SK-N-SH (cell line): Measurements from ENCODE around the gene CYP27C1. TPM values are rescaled to one million over a fixed set of nuclear protein-coding genes. Genes with fewer than 3 reads are reported as not detected.

Experiments
- CTCF ChIA-PET: fragments of 300-600, 350-600 bp; formaldehyde crosslinking; extraction: SDS; loops from one replicate; lab custom pipeline; 2021; lab: Yijun Ruan, JAX
- POLR2A ChIA-PET: fragments of 350-600 bp; sonication (Branson Sonifier 250); formaldehyde crosslinking; extraction: SDS; loops from one replicate; lab custom pipeline; 2020; ENCODE audit warnings: antibody characterized with exemption, inconsistent platforms; lab: Yijun Ruan, JAX
- DNase-seq: peaks from one replicate; pipeline ENCODE4 v3.0.0; 2012
- H2AFZ ChIP-seq: fragments of 200-600 bp; sonication (generic); 2 replicates; pipeline ENCODE4 v1.8.1; 2016; ENCODE audit warnings: antibody characterized with exemption, mild to moderate bottlenecking, low read depth
- H3F3A ChIP-seq: fragments of 200-600 bp; sonication (generic); replicated peaks from 2 replicates; pipeline ENCODE3; 2016; ENCODE audit warnings: antibody characterized with exemption, mild to moderate bottlenecking; ENCODE audit not compliant: insufficient read depth
- H3K27ac ChIP-seq, 2 experiments: fragments of 200-500 bp in 1 of 2; fragments of 200-600 bp in 1 of 2; sonication (Bioruptor generic) in 1 of 2; sonication (generic), shearing (Covaris generic) in 1 of 2; 2 replicates each; pipeline versions ENCODE4 v1.5.1 to v1.6.1; 2014 to 2016; ENCODE audit warnings: low read depth in 2 of 2, inconsistent platforms in 1 of 2, low read length in 1 of 2, mild to moderate bottlenecking in 1 of 2, mixed read lengths in 1 of 2
- H3K27me3 ChIP-seq: fragments of 200-600 bp; sonication (generic), shearing (Covaris generic); 2 replicates; pipeline ENCODE4 v1.6.1; 2016; ENCODE audit warnings: mixed run types; ENCODE audit not compliant: insufficient read depth
- H3K36me3 ChIP-seq, 2 experiments: fragments of 200-500 bp in 1 of 2; fragments of 200-600 bp in 1 of 2; sonication (Bioruptor generic) in 1 of 2; sonication (generic) in 1 of 2; replicated peaks in 1 of 2; 2 replicates each; pipeline versions ENCODE3 to v1.5.1; 2014 to 2016; ENCODE audit warnings: low read length in 1 of 2, mild to moderate bottlenecking in 1 of 2; ENCODE audit not compliant: insufficient read depth in 2 of 2, control insufficient read depth in 1 of 2
- H3K4me1 ChIP-seq, 2 experiments: fragments of 200-500 bp in 1 of 2; fragments of 200-600 bp in 1 of 2; sonication (Bioruptor generic) in 1 of 2; sonication (generic), shearing (Covaris generic) in 1 of 2; 2 replicates each; pipeline versions ENCODE4 v1.5.1 to v1.6.1; 2014 to 2016; ENCODE audit warnings: low read depth in 1 of 2, low read length in 1 of 2, mixed run types in 1 of 2; ENCODE audit not compliant: insufficient read depth in 2 of 2, control insufficient read depth in 1 of 2
- H3K4me2 ChIP-seq: fragments of 200-600 bp; sonication (generic), shearing (Covaris generic); 2 replicates; pipeline ENCODE4 v1.6.1; 2017; ENCODE audit warnings: mixed run types
- H3K4me3 ChIP-seq, 2 experiments: fragments of 200-500 bp in 1 of 2; fragments of 200-600 bp in 1 of 2; sonication (Bioruptor generic) in 1 of 2; sonication (generic), shearing (Covaris generic) in 1 of 2; 2 replicates each; pipeline versions ENCODE4 v1.5.1 to v1.8.1; 2014 to 2016; ENCODE audit warnings: low read depth in 2 of 2, inconsistent platforms in 1 of 2, low read length in 1 of 2, mild to moderate bottlenecking in 1 of 2, mixed read lengths in 1 of 2, moderate library complexity in 1 of 2
- H3K79me2 ChIP-seq: fragments of 200-600 bp; sonication (generic); 2 replicates; pipeline ENCODE4 v1.8.1; 2017; ENCODE audit warnings: mild to moderate bottlenecking; ENCODE audit not compliant: insufficient read depth
- H3K9ac ChIP-seq: fragments of 200-600 bp; sonication (generic); 2 replicates; pipeline ENCODE4 v1.6.1; 2017; ENCODE audit warnings: mixed run types
- H3K9me2 ChIP-seq: fragments of 200-600 bp; sonication (generic); 2 replicates; pipeline ENCODE4 v1.6.1; 2017; ENCODE audit warnings: mixed run types
- H3K9me3 ChIP-seq: fragments of 200-600 bp; sonication (generic); 2 replicates; pipeline ENCODE4 v1.6.1; 2017; ENCODE audit warnings: mixed run types, mild to moderate bottlenecking, moderate library complexity
- H4K20me1 ChIP-seq: fragments of 200-600 bp; sonication (generic); 2 replicates; pipeline ENCODE4 v1.6.1; 2017; ENCODE audit warnings: mild to moderate bottlenecking, mixed run types; ENCODE audit not compliant: insufficient read depth
- CTCF ChIP-seq: fragments of 200-600 bp; sonication (generic); IDR thresholded peaks from 2 replicates; pipeline ENCODE4 v1.6.1; 2017; ENCODE audit warnings: antibody characterized with exemption, mild to moderate bottlenecking, moderate library complexity
- EP300 ChIP-seq, 2 experiments: IDR thresholded peaks; 2 replicates each; pipeline versions ENCODE4 v1.4.0 to v1.6.1; 2012; ENCODE audit warnings: borderline replicate concordance in 1 of 2, low read depth in 1 of 2, low read length in 1 of 2
- FOSL2 ChIP-seq: IDR thresholded peaks from 2 replicates; pipeline ENCODE4 v1.4.0; 2012; ENCODE audit warnings: low read depth, mild to moderate bottlenecking, moderate library complexity, borderline replicate concordance
- FOXJ3 ChIP-seq: sonication (generic); formaldehyde crosslinking; IDR thresholded peaks from 2 replicates; pipeline ENCODE4 v1.5.1; 2020; ENCODE audit warnings: mild to moderate bottlenecking, missing genetic modification reagents
- FOXM1 ChIP-seq: IDR thresholded peaks from 2 replicates; pipeline ENCODE4 v1.4.0; 2012; ENCODE audit warnings: low read depth, mild to moderate bottlenecking
- GABPA ChIP-seq: IDR thresholded peaks from 2 replicates; pipeline ENCODE4 v1.4.0; 2012; ENCODE audit warnings: low read depth, mild to moderate bottlenecking
- GATA2 ChIP-seq: sonication (generic); formaldehyde crosslinking; IDR thresholded peaks from 2 replicates; pipeline ENCODE4 v1.5.0; 2020; ENCODE audit warnings: mild to moderate bottlenecking, missing genetic modification reagents
- JUND ChIP-seq: IDR thresholded peaks from 2 replicates; pipeline ENCODE4 v1.4.0; 2012
- NFIC ChIP-seq: IDR thresholded peaks from 2 replicates; pipeline ENCODE4 v1.4.0; 2012; ENCODE audit warnings: borderline replicate concordance
- RAD21 ChIP-seq: IDR thresholded peaks from 2 replicates; pipeline ENCODE4 v1.6.1; 2012; ENCODE audit warnings: mild to moderate bottlenecking, low read length
- REST ChIP-seq: IDR thresholded peaks from 2 replicates; pipeline ENCODE4 v1.6.1; 2012; ENCODE audit warnings: mild to moderate bottlenecking, low read depth, low read length, moderate library complexity
- RXRA ChIP-seq: IDR thresholded peaks from 2 replicates; pipeline ENCODE4 v1.4.0; 2012; ENCODE audit warnings: low read depth, mild to moderate bottlenecking, borderline replicate concordance
- SIN3A ChIP-seq: IDR thresholded peaks from 2 replicates; pipeline ENCODE4 v1.6.1; 2012; ENCODE audit warnings: low read depth, mild to moderate bottlenecking, low read length, moderate library complexity, borderline replicate concordance
- SMC3 ChIP-seq: IDR thresholded peaks from 2 replicates; pipeline ENCODE4 v1.6.1; 2012; ENCODE audit warnings: low read depth, low read length, improper control_type of control experiment
- WGBS: methylation state at CpG from one replicate; pipeline ENCODE4 v1.1.6; 2017; ENCODE audit warnings: low lambda C conversion rate; 5-methylcytosine and 5-hydroxymethylcytosine counted together
- polyA plus RNA-seq, 3 experiments: library from polyadenylated mRNA; depleted of rRNA; stranded (reverse); fragments of >200 nt; gene quantifications; 2 replicates each; pipeline ENCODE4 v1.2.3, GENCODE V29; 2012
- TF ChIP-seq, protein P1 (sequence below): fragments of 150-350 bp; IDR thresholded peaks from 2 replicates; pipeline ENCODE4 v1.6.1; 2016; ENCODE audit warnings: mild to moderate bottlenecking, low read depth, low read length
- TF ChIP-seq, protein P2 (sequence below): fragments of 150-350 bp; IDR thresholded peaks from 2 replicates; pipeline ENCODE4 v1.6.1; 2017; ENCODE audit warnings: antibody characterized with exemption, low read length, low read depth, borderline replicate concordance

CYP27C1 gene
- polyA plus RNA-seq, 1 of the 3 experiments (the other 2 are of a cell fraction) = not detected

DNA sequence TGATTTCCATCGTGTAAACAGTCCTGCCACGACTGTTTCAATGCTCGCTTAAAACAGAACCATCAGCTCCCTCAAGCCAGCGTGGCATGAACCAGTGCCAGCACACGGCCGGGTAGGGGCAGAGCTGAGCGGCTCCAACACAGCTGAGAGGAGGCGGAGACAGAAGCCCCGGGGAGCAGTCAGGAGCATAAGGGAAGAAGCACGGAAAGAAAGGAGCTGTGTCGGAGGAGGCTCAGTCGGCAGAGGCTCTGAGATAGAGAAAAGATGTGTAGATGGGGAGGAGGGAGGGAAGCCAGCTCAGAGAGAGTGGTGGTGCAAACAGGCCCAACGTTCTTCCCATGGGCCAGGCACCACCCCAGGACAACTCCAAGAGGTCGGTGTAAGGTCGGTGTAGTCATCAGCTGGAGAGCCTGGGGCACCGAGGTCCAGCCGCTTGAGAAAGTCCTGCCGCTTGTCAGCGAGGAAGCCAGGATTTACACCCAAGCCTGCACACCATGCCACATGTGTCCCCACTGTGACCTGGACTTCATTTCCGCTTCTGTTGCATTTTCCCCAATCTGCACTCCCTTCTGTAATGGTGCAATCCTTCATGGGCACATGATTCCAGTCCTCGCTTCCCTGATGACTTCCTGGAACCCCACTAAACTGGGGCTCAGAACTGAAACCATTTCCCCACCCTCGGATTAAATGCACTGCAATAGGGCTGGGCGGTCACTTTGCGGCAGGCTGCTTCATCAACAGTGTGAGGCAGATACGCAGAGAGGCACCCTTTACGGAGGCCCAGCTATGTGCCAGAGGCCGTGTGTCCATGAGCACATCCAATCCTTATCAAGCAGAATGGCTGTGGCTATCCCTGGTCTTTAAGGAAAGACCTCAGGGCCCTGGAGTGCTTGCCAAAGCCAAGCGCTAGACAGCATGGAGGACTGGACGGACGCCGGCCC is 43.5 kb downstream of the CYP27C1 start:
- peak; percentile 53 for DNase-seq
- POLR2A ChIA-PET = interaction anchor here (1.1 kb wide), 1 partner anchor 25 kb away, joined by 4 read pairs; no protein-coding TSS in a partner anchor
- 66% methylated on average over 28 of the region's 31 CpGs for WGBS
- peak overlapping the region in 1 of 2 experiments; percentile 14; a peak in 1 of 4 replicates for H3K27ac ChIP-seq
- H3K9ac ChIP-seq = no peak overlapping the region
- H3K36me3 ChIP-seq = no peaks in the 10 kb centered on the region
- H3K79me2 ChIP-seq = no peaks in the 10 kb centered on the region
- no peak overlapping the region for H2AFZ ChIP-seq
- H3K9me2 ChIP-seq = no peaks in the 10 kb centered on the region
- no peak overlapping the region for H3K4me3 ChIP-seq
- no peaks in the 10 kb centered on the region for H3K27me3 ChIP-seq
- H3K4me2 ChIP-seq = no peak overlapping the region
- no peaks in the 10 kb centered on the region for H4K20me1 ChIP-seq
- no peaks in the 10 kb centered on the region for H3K9me3 ChIP-seq
- TF ChIP-seq GATA2 (CRISPR knock-in tag) = no peak
- no peak for TF ChIP-seq CTCF
- no peak for TF ChIP-seq SMC3
- TF ChIP-seq FOXM1 = no peak
- no peak for TF ChIP-seq RXRA
- TF ChIP-seq, all 33 proteins: peak for 0
- H3F3A ChIP-seq = no peaks in the 10 kb centered on the region
- peaks cover 0 to 26% of the 10 kb centered on the region in 2 experiments; a peak in 1 of 4 replicates for H3K4me1 ChIP-seq
- CTCF ChIA-PET = interaction anchor here (0.8 to 12.1 kb wide), 5 partner anchors 8 to 106 kb away, joined by 3 to 80 read pairs (median 3); no protein-coding TSS in a partner anchor

- H3K4me3 ChIP-seq = no peak overlapping the region
- no peaks in the 10 kb centered on the region for H3K79me2 ChIP-seq
- no peaks in the 10 kb centered on the region for H3K36me3 ChIP-seq
- no peak overlapping the region; a peak in 1 of 4 replicates for H3K27ac ChIP-seq
- ChIA-PET CTCF (interaction anchor here (1.2 to 12.1 kb wide), 4 partner anchors 9 to 106 kb away, joined by 3 to 80 read pairs (median 6); no protein-coding TSS in a partner anchor), POLR2A (interaction anchor here (1.1 kb wide), 1 partner anchor 25 kb away, joined by 4 read pairs; no protein-coding TSS in a partner anchor)
- DNase-seq = no peak
- no peaks in the 10 kb centered on the region for H3K9me3 ChIP-seq
- H3K9me2 ChIP-seq = no peaks in the 10 kb centered on the region
- H4K20me1 ChIP-seq = no peaks in the 10 kb centered on the region
- no peak overlapping the region for H2AFZ ChIP-seq
- H3K4me1 ChIP-seq = peaks cover 0 to 27% of the 10 kb centered on the region in 2 experiments; a peak in 1 of 4 replicates
- no peak overlapping the region for H3K4me2 ChIP-seq
- H3K9ac ChIP-seq = no peak overlapping the region
- H3F3A ChIP-seq = no peaks in the 10 kb centered on the region
- WGBS = 88% methylated on average over 17 of the region's 19 CpGs
- no peaks in the 10 kb centered on the region for H3K27me3 ChIP-seq
- TF ChIP-seq NFIC = no peak
- no peak for TF ChIP-seq REST
- TF ChIP-seq JUND = no peak
- no peak for TF ChIP-seq GATA2 (CRISPR knock-in tag)
- TF ChIP-seq, protein P1, sequence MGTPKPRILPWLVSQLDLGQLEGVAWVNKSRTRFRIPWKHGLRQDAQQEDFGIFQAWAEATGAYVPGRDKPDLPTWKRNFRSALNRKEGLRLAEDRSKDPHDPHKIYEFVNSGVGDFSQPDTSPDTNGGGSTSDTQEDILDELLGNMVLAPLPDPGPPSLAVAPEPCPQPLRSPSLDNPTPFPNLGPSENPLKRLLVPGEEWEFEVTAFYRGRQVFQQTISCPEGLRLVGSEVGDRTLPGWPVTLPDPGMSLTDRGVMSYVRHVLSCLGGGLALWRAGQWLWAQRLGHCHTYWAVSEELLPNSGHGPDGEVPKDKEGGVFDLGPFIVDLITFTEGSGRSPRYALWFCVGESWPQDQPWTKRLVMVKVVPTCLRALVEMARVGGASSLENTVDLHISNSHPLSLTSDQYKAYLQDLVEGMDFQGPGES = no peak
- TF ChIP-seq, protein P2, sequence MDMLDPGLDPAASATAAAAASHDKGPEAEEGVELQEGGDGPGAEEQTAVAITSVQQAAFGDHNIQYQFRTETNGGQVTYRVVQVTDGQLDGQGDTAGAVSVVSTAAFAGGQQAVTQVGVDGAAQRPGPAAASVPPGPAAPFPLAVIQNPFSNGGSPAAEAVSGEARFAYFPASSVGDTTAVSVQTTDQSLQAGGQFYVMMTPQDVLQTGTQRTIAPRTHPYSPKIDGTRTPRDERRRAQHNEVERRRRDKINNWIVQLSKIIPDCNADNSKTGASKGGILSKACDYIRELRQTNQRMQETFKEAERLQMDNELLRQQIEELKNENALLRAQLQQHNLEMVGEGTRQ = no peak
- no peak for TF ChIP-seq EP300 (IDR thresholded peaks at IDR 0.05; ENCODE audit: borderline replicate concordance in 1 of 2, low read depth in 1 of 2, low read length in 1 of 2)
- no peak for TF ChIP-seq FOXJ3
- no peak for TF ChIP-seq GABPA
- TF ChIP-seq RAD21 = no peak
- no peak for TF ChIP-seq FOSL2
- no peak for TF ChIP-seq SIN3A
Measured at GRCh38 chr2:127175751-127176354, 44.2 kb downstream of the CYP27C1 start.
